Measurements from ENCODE around the gene CALHM5.
A peak's percentile ranks its signal among the peaks of the same experiment; 100 is the strongest.
"Not testable (repeated sequence)": the region's sequence is repeated elsewhere in the genome, so short reads cannot be mapped to it uniquely, and the experiment has no call there.

The CALHM5 gene

GRCh38 chr6:116511424-116512110 is at the start of gene CALHM5:
TSS of gene CALHM5 (plus strand) at chr6:116511639. CDS start at chr6:116511697, 58 bp downstream.
- DNase-seq = no peak

GRCh38 chr6:116461932-116462885 is 49.2 kb upstream of the CALHM5 start:
- peak; percentile 46 for DNase-seq

- DNase-seq = no peak
These were observed 48.1 kb upstream of the CALHM5 start for GRCh38 chr6:116463301-116463700.

- no peak for DNase-seq
These were observed 46.2 kb upstream of the CALHM5 start for GRCh38 chr6:116465246-116465645.

- no peak for DNase-seq
These were observed 44.3 kb upstream of the CALHM5 start for GRCh38 chr6:116467096-116467495.

- DNase-seq = no peak
These were observed 43.9 kb upstream of the CALHM5 start for GRCh38 chr6:116467514-116467913.

GRCh38 chr6:116468293-116468692 is 43.1 kb upstream of the CALHM5 start:
- no peak for DNase-seq

GRCh38 chr6:116471531-116471930 is 39.9 kb upstream of the CALHM5 start:
- no peak for DNase-seq

- no peak for DNase-seq
These were observed 38.7 kb upstream of the CALHM5 start for GRCh38 chr6:116472706-116473105.

- no peak for DNase-seq
These were observed 36.3 kb upstream of the CALHM5 start for GRCh38 chr6:116475141-116475540.

- no peak for DNase-seq
These were observed 35.3 kb upstream of the CALHM5 start for GRCh38 chr6:116476002-116476678.

- no peak for DNase-seq
These were observed 28.7 kb upstream of the CALHM5 start for GRCh38 chr6:116482780-116483179.

GRCh38 chr6:116483616-116484015 is 27.8 kb upstream of the CALHM5 start:
- DNase-seq = no peak

GRCh38 chr6:116485559-116486184 is 25.8 kb upstream of the CALHM5 start:
- DNase-seq = no peak

- no peak for DNase-seq
These were observed 19.7 kb upstream of the CALHM5 start for GRCh38 chr6:116491610-116492330.

- DNase-seq = no peak
These were observed 18.9 kb upstream of the CALHM5 start for GRCh38 chr6:116492331-116493067.

- not testable (repeated sequence) for DNase-seq
These were observed 16.3 kb upstream of the CALHM5 start for GRCh38 chr6:116495161-116495560.

GRCh38 chr6:116497113-116497676 is 14.2 kb upstream of the CALHM5 start:
- DNase-seq = no peak

- no peak for DNase-seq
These were observed 10.4 kb upstream of the CALHM5 start for GRCh38 chr6:116500969-116501433.

- no peak for DNase-seq
These were observed 4.1 kb upstream of the CALHM5 start for GRCh38 chr6:116507324-116507723.

GRCh38 chr6:116508527-116508926 is 2.9 kb upstream of the CALHM5 start:
- DNase-seq = no peak
